Measurements from ENCODE around the gene TSSK6. TPM values are rescaled to one million over a fixed set of nuclear protein-coding genes. Genes with fewer than 3 reads are reported as not detected.

Gene TSSK6
- total RNA-seq, 1 donor from 2014 or later: 1.7 TPM

DNA sequence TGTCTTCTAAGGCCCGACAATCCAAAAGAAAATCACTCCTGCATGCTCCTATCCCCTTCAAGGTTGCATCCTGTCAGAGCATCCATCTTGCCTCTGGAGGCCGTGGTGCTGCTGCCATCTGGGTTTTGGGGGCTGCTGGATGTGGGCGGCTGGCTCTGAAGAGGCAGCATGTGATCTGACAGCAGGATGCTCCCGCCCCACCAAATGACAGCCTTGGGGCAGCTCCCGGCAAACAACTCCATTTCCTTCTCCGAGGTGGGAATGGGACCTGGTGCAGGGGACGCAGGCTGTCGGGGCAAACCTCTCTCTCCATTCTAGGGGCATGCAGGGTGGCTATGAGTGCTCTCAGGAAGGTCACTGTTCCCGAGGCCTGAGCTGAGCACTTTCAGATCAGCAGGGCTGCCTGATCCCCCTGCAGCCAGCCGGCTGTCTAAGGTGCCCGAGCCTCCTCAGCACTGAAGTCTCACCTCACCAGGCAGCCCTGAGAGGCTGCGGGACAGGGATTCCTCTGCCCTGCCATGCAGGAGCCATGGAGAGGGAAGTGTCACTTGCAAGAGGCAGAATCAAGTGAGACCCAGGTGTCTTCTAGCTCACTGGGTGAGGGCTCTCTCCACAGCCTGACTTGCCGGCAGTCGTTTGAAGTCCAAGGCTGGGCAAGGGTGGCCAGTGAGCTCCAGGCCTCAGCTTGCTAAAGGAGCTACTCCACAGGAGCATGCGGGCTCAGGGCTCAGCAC lies 28.8 kb downstream of the TSSK6 start:
- TF ChIP-seq, protein P1, sequence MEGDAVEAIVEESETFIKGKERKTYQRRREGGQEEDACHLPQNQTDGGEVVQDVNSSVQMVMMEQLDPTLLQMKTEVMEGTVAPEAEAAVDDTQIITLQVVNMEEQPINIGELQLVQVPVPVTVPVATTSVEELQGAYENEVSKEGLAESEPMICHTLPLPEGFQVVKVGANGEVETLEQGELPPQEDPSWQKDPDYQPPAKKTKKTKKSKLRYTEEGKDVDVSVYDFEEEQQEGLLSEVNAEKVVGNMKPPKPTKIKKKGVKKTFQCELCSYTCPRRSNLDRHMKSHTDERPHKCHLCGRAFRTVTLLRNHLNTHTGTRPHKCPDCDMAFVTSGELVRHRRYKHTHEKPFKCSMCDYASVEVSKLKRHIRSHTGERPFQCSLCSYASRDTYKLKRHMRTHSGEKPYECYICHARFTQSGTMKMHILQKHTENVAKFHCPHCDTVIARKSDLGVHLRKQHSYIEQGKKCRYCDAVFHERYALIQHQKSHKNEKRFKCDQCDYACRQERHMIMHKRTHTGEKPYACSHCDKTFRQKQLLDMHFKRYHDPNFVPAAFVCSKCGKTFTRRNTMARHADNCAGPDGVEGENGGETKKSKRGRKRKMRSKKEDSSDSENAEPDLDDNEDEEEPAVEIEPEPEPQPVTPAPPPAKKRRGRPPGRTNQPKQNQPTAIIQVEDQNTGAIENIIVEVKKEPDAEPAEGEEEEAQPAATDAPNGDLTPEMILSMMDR (conservative IDR thresholded peaks at IDR 0.05; ENCODE audit: low read depth, low read length): no peak
- no peak for DNase-seq (ENCODE audit: low read depth)
- no peak overlapping the region for H3K4me3 ChIP-seq (ENCODE audit: low read depth, low read length)

DNA sequence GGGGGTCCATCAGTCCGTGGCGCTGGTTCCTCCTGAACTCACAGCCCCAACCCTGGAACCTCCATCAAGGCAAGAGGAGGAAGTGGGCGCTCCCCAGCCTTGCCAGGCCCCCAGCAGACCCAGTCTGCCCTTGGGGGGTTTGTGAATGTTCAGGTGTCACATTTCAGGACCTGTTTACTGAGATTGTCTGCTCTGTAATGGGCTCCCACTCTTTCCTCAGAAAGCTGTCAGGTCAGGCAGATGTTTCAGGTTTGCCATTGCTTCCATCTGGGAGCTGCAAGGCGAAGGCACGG lies 29.4 kb downstream of the TSSK6 start:
- no peak for DNase-seq (ENCODE audit: low read depth)
- TF ChIP-seq, protein P1 (conservative IDR thresholded peaks at IDR 0.05; ENCODE audit: low read depth, low read length): no peak
- no peak overlapping the region for H3K4me3 ChIP-seq (ENCODE audit: low read depth, low read length)

DNA sequence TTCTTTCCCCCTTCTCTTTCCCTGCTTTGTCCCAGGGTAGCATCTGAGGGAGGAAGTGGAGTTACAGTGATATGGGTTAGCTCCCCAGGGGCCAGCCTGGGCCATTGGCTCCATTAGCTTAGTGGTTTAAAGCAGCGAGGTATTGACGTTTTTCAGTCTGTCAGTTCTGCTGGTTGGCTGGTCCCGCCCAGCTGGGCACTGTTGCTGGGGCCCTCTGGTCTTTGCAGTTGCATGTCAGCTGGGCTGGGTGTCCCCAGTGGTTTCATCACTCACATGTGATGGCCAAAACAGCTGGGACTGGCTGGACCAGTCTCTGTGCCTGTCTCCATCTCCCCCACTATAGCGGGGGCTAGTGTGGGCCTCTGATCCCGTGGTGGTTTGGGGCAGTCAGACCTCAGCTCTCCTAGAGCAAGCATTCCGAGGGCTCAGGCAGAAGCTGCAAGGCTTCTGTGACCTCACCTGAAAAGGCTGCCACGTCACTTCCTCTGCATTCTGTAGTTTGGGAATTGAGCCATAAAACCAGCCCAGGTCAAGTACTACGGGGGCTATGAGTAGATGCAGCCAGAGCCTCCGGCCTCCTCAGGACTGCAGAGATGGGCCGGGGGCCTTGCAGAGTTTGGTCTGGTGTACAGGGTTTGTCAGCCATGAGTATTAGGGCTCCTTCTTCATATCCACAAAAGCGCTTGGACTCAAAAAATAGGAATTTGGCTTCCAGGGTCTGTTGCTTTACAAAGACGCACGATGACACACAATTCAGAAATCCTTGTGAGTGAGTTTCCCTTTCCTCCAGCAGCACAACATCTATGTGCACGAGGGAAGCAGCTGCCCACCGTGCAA lies 30.0 kb downstream of the TSSK6 start:
- TF ChIP-seq, protein P1 (conservative IDR thresholded peaks at IDR 0.05; ENCODE audit: low read depth, low read length): no peak
- no peak overlapping the region for H3K4me3 ChIP-seq (ENCODE audit: low read depth, low read length)
- DNase-seq (ENCODE audit: low read depth): no peak

DNA sequence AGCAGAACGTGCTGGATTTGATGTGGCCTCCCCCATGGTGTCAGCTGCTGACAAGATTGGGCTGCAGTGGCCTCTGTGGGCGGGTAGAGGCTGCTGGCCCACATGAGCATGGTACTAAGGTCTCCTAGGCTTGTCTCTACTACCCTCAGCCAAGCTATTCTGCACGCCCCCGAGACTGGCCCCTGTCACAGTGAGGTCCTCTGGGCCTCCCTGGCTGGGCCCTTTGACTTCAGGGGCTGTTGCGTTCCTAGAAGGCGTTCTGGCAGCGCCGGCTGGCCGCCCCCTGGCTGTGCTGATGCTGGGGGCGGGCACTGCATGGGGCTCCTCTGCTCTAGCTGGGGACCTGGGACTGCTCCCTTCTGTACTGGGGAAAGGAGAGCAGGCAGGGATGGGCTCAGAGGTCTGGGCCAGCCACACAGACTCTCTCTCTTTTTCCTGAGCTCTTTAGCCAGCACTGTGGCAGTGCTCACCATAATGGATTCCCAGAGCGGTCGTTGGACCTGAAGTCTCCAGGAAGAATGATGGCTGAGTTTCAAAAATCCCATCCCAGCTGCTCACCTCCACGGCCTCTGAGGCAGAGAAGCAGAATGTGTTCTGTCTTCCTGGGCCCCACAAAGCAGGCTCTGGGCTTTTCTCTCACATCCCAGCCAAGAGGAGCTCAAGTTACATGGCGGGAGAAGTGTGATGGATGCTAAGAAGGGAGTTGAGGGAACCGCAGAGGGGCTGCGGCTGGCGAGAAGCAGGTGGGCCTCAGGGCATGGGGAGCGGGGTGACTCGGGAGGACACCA lies 32.3 kb downstream of the TSSK6 start:
- DNase-seq (ENCODE audit: low read depth): no peak
- no peak overlapping the region for H3K4me3 ChIP-seq (ENCODE audit: low read depth, low read length)
- TF ChIP-seq, protein P1 (conservative IDR thresholded peaks at IDR 0.05; ENCODE audit: low read depth, low read length): no peak

DNA sequence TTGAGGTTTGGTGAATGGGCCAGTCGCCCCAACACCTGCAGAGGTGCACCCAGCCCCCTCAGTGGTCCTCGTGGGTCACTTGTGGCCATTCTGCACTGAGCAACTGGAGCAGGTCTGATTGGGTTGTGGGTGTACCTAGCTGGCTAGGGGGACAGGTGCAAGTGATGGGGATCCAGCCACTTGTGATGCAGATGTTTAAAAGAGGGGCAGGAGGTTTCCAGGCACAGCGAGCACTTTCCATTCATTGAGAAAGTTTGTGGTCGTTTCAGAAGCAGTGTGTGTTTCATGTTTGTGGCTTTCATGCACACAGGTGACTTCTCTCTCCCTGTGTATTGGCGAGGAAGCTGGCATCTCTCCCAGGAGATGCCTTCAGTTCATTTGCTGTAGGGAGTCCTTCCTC lies 34.7 kb downstream of the TSSK6 start:
- no peak for DNase-seq (ENCODE audit: low read depth)
- TF ChIP-seq, protein P1 (conservative IDR thresholded peaks at IDR 0.05; ENCODE audit: low read depth, low read length): no peak
- no peak overlapping the region for H3K4me3 ChIP-seq (ENCODE audit: low read depth, low read length)

DNA sequence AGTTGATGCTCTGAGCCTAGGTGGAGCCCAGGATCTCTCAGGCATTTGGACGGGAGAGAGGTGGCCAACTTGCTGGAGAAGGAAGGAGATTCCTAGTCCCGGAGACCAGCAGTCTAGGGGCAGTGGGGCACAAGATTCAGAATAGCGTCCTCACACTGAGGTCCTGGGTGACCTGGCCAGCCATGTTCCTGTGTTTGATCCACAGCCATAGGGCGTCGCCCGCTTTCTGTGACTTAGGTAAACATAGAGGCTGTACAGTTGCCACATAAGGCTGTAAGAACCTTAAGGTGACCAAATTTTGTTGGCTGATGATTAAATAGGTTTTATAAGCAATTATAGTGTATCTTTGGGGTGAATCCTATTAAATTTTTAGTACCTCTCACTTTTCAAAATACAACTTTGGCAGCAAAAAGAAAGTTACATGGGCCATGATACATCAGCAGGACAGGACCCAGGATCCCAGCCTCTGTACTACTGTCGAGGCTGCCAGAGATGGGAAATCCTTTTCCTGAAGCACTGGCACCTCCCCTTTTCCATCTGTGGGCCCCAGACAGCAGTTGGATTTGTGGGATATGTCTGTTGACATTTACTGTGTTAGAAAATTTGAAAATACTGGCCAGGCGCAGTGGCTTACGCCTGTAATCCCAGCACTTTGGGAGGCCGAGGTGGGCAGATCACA lies 37.5 kb downstream of the TSSK6 start:
- no peak for DNase-seq (ENCODE audit: low read depth)
- TF ChIP-seq, protein P1 (conservative IDR thresholded peaks at IDR 0.05; ENCODE audit: low read depth, low read length): no peak
- H3K4me3 ChIP-seq (ENCODE audit: low read depth, low read length): no peak overlapping the region
